ENCODE data around the gene UGT1A9.

UGT1A9 gene

GRCh38 chr2:233802132-233802815 is 130.6 kb downstream of the UGT1A9 start:
- TF ChIP-seq CTCF (IDR thresholded peaks at IDR 0.05) = no peak
- no peaks in the 10 kb centered on the region for H3K27me3 ChIP-seq
- no peaks in the 10 kb centered on the region for H3K9me3 ChIP-seq
- H3K4me3 ChIP-seq (ENCODE audit: low read depth in 1 of 2, low read length in 1 of 2) = no peak overlapping the region
- no peaks in the 10 kb centered on the region for H3K4me1 ChIP-seq (ENCODE audit: control insufficient read depth in 1 of 2, insufficient read depth in 1 of 2, low read depth in 1 of 2, low read length in 1 of 2)
- H3K36me3 ChIP-seq = no peaks in the 10 kb centered on the region
- no peak overlapping the region for H3K27ac ChIP-seq

DNA sequence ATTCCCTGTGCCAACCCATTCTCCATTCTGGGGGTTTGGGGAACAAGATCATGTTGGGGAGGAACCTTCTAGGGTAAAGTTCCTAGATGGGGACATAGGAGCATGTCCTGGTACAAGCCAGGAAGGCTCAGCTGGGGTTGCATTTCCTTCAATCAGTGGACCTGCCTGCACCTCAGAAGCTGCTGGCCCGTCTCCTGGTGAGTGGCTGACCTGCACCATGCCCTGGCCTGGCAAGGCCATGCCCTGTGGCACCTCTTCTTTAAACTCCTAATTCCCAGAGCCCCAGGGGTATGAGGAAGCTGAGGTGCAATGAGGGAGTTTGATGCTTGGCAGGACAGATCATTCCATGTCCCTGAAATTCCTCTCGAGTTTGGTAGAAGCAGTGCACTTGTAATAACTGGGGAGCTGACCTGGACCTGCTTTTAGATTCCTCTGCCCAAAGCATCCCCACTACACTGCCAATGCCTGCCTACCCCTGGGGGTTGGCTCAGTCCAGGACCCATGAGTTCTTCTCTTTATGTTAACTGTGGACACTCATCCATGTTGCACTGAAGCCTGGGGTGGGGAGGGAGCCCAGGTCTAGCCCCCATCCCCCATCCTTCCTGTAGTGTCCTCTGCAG is 131.7 kb downstream of the UGT1A9 start:
- Histone ChIP-seq H3K27me3 (no peaks in the 10 kb centered on the region), H3K4me1 (ENCODE audit: control insufficient read depth in 1 of 2, insufficient read depth in 1 of 2, low read depth in 1 of 2, low read length in 1 of 2) (no peaks in the 10 kb centered on the region), H3K27ac (no peak overlapping the region), H3K36me3 (no peaks in the 10 kb centered on the region), H3K9me3 (no peaks in the 10 kb centered on the region), H3K4me3 (ENCODE audit: low read depth in 1 of 2, low read length in 1 of 2) (no peak overlapping the region)
- no peak for TF ChIP-seq CTCF (IDR thresholded peaks at IDR 0.05)

- TF ChIP-seq CTCF (IDR thresholded peaks at IDR 0.05) = no peak
- Histone ChIP-seq H3K4me3 (ENCODE audit: low read depth in 1 of 2, low read length in 1 of 2) (no peak overlapping the region), H3K4me1 (ENCODE audit: control insufficient read depth in 1 of 2, insufficient read depth in 1 of 2, low read depth in 1 of 2, low read length in 1 of 2) (no peaks in the 10 kb centered on the region), H3K36me3 (no peaks in the 10 kb centered on the region), H3K27me3 (no peaks in the 10 kb centered on the region), H3K27ac (no peak overlapping the region), H3K9me3 (no peaks in the 10 kb centered on the region)
Measured at GRCh38 chr2:233803994-233804393, 132.3 kb downstream of the UGT1A9 start.

GRCh38 chr2:233807215-233807865 is 135.6 kb downstream of the UGT1A9 start:
- no peak overlapping the region for H3K27ac ChIP-seq
- H3K27me3 ChIP-seq = no peaks in the 10 kb centered on the region
- no peak overlapping the region for H3K4me3 ChIP-seq (ENCODE audit: low read depth in 1 of 2, low read length in 1 of 2)
- H3K36me3 ChIP-seq = no peaks in the 10 kb centered on the region
- TF ChIP-seq CTCF (IDR thresholded peaks at IDR 0.05) = no peak
- H3K9me3 ChIP-seq = no peaks in the 10 kb centered on the region
- no peaks in the 10 kb centered on the region for H3K4me1 ChIP-seq (ENCODE audit: control insufficient read depth in 1 of 2, insufficient read depth in 1 of 2, low read depth in 1 of 2, low read length in 1 of 2)

DNA sequence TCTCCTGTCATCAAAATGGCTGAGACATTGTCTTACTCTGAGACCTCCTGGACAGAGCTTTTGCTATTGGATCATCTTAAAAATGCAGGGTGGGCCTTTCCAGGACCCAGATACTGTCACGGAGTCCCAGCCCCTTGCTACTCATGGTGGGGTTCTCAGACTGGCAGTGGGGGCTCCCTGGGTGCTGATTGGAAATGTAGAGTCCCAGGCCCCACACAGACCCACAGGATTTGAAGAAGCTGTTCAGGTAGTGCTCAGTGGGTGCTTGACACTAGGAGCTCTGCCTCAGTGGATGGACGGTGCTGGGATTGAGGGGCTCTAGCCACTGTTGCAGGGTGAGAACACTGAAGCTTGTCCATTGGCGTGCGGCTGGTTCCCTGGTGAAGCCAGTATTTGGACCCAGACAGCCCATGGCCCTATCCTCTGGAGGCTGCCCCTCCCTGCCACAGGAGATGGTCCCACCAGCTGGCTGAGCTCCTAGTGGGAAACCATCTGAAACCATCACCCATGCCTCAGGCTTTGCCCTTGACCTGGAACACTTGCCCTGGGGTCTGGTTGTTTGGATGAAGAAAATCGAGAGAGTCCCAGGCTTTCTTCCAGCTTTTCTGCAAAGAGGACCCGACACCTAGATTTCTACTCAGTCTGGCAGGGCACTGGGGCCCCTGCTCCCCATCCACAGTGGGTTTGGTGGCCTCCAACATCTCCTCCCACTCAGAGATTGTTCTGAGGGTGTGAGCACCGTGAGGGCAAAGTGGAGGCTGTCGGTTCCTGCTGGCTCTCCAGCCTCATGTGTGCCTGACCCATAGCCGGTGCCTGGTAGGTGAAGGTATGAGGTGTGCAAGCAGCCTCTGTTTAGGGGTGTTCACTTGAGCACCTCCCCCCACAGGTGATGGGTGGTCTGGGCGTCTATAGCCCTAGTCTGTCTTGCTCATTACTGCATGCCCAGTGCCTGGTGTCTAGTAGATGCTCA is 136.6 kb downstream of the UGT1A9 start:
- no peaks in the 10 kb centered on the region for H3K4me1 ChIP-seq (ENCODE audit: control insufficient read depth in 1 of 2, insufficient read depth in 1 of 2, low read depth in 1 of 2, low read length in 1 of 2)
- H3K27me3 ChIP-seq = no peaks in the 10 kb centered on the region
- no peak for TF ChIP-seq CTCF (IDR thresholded peaks at IDR 0.05)
- no peak overlapping the region for H3K27ac ChIP-seq
- no peaks in the 10 kb centered on the region for H3K9me3 ChIP-seq
- H3K36me3 ChIP-seq = no peaks in the 10 kb centered on the region
- no peak overlapping the region for H3K4me3 ChIP-seq (ENCODE audit: low read depth in 1 of 2, low read length in 1 of 2)
